HG03025 (cell line): ENCODE data around the gene PPIE.

ENCODE experiments used
- ATAC-seq: cut with Tn5 transposase; IDR thresholded peaks from one replicate; pipeline ENCODE4 v1.9.1; 2021; ENCODE audit warnings: mild to moderate bottlenecking, moderate library complexity; ENCODE audit not compliant: unreplicated experiment, low FRiP score

The PPIE gene

GRCh38 chr1:39799770-39800470, 61.2 kb downstream of the PPIE start:
- ATAC-seq, result peak; percentile 70

- ATAC-seq, result no peak
Observed at GRCh38 chr1:39800471-39800835, 61.8 kb downstream of the PPIE start.

DNA sequence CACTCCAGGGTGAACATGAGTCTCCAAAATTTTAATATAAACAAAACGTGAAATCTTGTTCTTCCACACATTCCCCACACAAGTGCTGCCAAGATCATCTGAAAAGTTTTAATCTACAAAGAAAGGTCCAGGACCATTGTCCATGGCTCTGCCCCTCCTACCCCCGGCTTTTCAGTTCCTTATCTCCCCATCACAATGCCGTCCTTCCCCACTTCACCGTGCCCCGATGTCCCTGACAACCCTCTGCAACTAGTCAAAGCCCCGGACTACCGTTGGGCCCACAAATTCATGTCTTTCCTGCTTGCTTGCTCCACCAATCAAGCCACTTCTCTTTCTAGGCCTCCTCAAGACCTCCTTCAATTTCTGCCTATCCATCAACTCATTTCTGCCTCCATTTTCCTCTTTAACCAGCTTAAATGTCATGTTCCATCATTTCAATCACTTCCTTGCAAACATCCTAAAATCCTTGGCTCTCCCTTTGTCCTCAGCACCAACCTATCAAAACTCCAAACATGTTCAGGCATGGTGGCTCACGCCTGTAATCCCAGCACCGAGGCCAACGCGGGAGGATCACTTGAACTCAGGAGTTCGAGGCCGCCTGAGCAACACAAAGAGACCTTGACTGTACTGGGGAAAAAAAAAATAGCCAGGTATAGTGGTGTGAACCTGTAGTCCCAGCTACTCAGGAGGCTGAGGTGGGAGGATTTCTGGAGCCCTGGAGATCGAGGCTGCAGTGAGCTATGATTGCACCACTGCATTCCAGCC, 64.0 kb downstream of the PPIE start:
- ATAC-seq, result no peak

DNA sequence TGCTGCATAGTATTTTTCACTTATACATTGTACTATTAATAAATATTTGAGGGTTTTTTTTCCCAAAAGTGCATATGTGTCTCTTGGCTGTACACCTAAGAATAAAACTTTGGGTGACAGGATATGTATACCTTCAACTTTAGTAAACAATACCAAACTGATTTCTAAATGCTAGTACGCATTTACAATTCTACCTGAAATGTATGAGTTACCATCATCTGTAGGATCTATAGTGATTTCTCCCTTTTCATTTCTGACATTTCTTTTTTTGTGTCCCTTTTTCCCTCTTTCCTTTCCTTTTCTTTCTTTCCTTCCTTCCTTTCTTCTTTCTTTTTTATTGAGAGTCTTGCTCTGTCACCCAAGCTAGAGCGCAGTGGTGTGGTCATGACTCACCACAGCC, 66.7 kb downstream of the PPIE start:
- no peak for ATAC-seq

DNA sequence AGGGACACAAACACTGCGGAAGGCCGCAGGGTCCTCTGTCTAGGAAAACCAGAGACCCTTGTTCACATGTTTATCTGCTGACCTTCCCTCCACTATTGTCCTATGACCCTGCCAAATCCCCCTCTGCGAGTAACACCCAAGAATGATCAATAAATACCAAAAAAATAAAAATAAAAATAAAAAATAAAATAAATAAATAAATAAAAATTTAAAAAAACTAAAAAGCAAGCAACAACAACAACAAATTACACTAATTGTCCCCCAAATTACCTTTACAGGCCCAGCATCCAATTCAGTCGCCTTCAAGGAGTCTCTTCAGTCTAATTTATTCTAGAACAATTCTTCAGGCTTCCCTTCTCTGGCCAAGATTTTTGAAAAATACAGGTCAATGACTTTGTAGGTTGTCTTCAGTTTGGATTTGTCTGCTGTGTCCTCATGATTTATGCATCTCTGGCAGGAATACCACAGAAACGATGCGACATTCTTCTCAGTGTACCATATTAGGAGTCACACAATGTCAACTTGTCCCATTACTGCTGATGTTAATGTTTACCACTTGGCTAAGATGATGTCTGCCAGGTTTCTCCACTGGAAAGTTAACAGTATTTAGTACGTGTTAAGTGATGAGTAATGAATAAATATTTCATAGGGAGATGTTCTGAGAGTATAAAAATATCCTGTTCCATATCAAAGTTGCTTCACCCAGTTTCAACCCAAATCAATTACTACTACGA, 70.3 kb downstream of the PPIE start:
- no peak for ATAC-seq

- ATAC-seq, result no peak
Observed at GRCh38 chr1:39812913-39813312, 74.2 kb downstream of the PPIE start.
